Suppressor macrophage treated with lipopolysaccharide for 1 hour (primary cell): ENCODE data around the gene GALNT12.
A peak's percentile ranks its signal among the peaks of the same experiment; 100 is the strongest.

Experiments used
- DNase-seq, 3 donors: peaks; one replicate each; pipeline ENCODE4 v3.0.0-alpha.2; 2020 to 2022

GALNT12 gene

GRCh38 chr9:98882569-98882923 lies 75.1 kb downstream of the GALNT12 start:
- DNase-seq, result no peak

GRCh38 chr9:98883276-98883675 lies 75.8 kb downstream of the GALNT12 start:
- DNase-seq, result peak; percentile 65 to 86 (median 83)

GRCh38 chr9:98884849-98885248 lies 77.4 kb downstream of the GALNT12 start:
- DNase-seq, result no peak

GRCh38 chr9:98885575-98886295 lies 78.3 kb downstream of the GALNT12 start:
- DNase-seq, result no peak

DNA sequence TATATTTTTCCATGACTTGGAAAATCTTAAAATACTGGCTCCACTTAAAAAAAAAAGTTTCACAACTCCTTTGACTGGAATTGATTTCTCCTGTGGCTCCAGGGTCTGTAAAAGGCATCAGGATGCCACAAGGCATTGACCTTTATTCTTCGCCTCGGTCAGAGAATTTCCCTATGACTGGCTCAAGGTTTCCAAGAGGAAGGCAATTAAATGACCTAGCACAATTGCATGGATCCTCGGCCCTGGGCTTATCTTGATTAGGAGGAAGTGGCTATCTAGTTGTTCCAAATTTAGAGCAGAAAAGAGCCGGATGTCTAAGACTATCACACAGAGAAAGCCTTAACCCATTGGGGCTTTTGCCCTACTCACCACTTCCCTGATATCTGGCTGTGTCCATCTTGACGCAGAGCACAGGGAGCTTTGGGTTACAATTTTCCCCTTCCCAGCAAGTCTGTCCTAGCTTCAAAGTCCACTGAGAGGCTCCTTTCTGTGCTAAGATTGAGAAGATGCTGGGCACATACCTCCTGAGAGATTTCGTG lies 79.3 kb downstream of the GALNT12 start:
- DNase-seq, result peak; percentile 83 to 89 (median 84)

DNA sequence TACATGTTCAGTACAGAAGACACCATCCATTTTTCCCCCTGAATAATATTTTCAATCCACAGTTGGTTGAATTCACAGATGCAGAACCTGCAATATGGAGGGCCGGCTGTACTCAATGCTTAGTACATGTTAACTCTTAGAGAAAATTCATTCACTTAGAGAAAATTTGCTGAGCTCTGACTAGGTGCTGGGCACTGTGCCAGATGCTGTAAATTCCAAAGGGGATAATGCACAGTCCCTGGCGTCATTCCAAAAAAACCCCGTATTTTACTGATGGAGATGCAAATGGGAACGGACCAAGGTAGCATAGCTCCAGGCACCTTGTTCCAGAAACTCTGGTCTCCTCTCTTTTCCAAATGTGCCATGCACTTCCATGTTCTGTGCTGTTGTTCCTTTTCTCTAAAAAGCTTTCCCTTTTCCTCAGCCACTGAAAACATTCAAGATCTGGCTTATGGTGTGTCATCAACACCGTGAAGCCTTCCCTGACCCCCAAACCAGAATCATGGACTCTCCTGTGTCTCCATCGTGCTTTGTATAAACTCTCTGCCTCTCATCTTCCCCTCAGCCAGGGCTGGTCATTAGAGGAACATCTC lies 80.5 kb downstream of the GALNT12 start:
- DNase-seq, result no peak

GRCh38 chr9:98888801-98889421 lies 81.4 kb downstream of the GALNT12 start:
- no peak for DNase-seq

DNA sequence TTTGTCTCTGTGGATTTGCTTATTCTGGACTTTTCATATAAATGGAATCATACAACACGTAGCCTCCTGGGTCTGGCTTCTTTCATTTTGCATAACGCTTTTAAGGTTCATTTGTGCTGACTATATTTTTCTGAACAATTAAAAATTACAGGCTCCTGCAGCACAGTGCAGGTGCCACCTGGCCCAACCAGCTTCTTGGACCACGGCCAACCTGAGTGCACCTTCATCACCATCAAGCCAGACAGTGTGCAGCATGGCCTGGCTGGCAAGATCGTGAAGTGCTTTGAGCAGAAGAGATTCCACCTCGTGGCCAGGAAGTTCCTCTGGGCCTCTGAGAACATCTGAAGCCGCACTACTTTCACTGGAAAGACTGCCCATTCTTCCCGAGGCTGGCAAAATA lies 82.8 kb downstream of the GALNT12 start:
- DNase-seq, result no peak

- DNase-seq, result no peak
Observed at GRCh38 chr9:98892288-98892687, 84.8 kb downstream of the GALNT12 start.

DNA sequence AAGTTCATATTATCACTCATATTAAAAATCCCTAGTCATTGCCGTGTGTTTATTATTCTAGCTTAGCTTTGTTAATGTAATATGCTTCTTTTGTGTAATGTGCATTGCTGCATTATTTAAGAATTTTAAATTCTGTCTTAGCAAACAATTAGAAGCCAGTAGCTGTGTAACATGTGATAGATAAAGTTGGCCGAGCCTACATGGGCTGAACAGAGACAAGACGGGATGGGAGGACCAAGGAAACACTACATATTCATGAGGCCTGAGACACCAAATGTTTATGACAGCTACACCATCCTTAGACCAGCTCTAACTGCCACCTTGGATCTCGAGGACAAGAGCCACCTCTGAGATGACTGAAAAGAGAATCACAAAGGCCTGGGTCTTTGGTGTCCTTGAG lies 85.2 kb downstream of the GALNT12 start:
- no peak for DNase-seq

GRCh38 chr9:98894171-98894570 lies 86.7 kb downstream of the GALNT12 start:
- no peak for DNase-seq

- DNase-seq, result no peak
Observed at GRCh38 chr9:98894761-98895160, 87.3 kb downstream of the GALNT12 start.

DNA sequence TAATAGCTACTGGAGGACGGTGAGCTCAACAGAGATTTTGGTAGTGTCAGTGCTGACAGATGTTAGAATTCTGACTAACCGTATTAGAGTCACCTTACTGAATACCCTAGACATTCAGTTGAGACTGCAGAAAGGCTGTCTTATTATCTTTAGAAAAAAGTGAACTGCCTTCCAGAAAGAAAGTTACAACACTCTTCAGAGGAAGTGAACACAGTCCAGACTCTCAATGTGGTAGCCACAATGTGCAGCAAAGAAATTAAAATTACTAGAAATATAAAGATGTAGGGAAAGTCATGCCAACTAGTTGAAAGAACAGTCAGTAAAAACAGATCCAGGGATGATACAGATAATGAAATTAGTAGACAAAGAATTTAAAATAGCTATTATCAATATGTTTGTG lies 89.2 kb downstream of the GALNT12 start:
- DNase-seq, result peak in 2 of 3 donors; percentile 29 to 38

GRCh38 chr9:98897745-98898144 lies 90.3 kb downstream of the GALNT12 start:
- no peak for DNase-seq

- peak; percentile 63 to 68 (median 66) for DNase-seq
Observed at GRCh38 chr9:98899408-98900056, 92.1 kb downstream of the GALNT12 start.
